Spleen (tissue), 7 donors: ENCODE measurements around the gene LEUTX.

ENCODE experiments used
- CTCF ChIP-seq, 11 experiments: fragments of 200-600 bp in 7 of 11; fragments of 450-650 bp in 4 of 11; sonication (generic) in 4 of 11; IDR thresholded peaks in 8 of 11; conservative IDR thresholded peaks in 3 of 11; 1 replicate in 7 of 11; 2 replicates in 4 of 11; pipeline versions ENCODE4 v1.4.0 to v1.8.0; 2016 to 2021; ENCODE audit warnings: antibody characterized with exemption in 11 of 11, inconsistent platforms in 4 of 11, mild to moderate bottlenecking in 1 of 11
- POLR2A ChIP-seq, 3 donors: fragments of 450-650 bp; IDR thresholded peaks; one replicate each; pipeline ENCODE4 v1.5.1; 2017; ENCODE audit warnings: antibody characterized with exemption in 3 of 3, mild to moderate bottlenecking in 1 of 3
- POLR2AphosphoS5 ChIP-seq, 3 donors: sonication (generic); formaldehyde crosslinking; IDR thresholded peaks; one replicate each; pipeline ENCODE4 v1.5.1; 2017; ENCODE audit warnings: antibody characterized with exemption in 3 of 3
- donor health status: DM: no; HTN: no; CAD: no; lungs with moderate emphysema.
- donor health status: DM: no; HTN: no; CAD: no.
- donor health status: DM: no; HTN: no; CAD: no.

DNA sequence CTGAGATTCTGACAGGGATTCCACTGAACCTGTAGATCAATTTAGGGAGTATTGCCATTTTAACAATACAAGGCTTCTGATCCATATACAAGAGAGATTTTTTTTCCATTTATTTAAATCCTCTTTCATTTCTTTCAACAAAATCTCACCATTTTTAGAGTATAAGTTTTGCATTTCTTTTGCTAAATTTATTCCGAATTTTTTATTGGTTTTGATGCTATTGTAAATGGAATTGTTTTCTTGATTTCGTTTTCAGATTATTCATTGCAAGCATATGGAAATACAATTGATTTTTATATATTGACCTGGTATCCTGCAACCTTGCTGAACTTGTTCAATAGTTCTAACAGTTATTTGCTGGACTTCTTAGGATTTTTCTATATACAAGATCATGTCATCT is 18.4 kb downstream of the LEUTX start:
- TF ChIP-seq POLR2AphosphoS5 (IDR thresholded peaks at IDR 0.05) (no peak), CTCF (IDR thresholded peaks at IDR 0.05 in 8 of 11, conservative IDR thresholded peaks at IDR 0.05 in 3 of 11) (no peak), POLR2A (IDR thresholded peaks at IDR 0.05) (no peak)
